ENCODE measurements around the gene SVOP.
"Not testable (repeated sequence)": the region's sequence is repeated elsewhere in the genome, so short reads cannot be mapped to it uniquely, and the experiment has no call there.

Gene SVOP, protein sequence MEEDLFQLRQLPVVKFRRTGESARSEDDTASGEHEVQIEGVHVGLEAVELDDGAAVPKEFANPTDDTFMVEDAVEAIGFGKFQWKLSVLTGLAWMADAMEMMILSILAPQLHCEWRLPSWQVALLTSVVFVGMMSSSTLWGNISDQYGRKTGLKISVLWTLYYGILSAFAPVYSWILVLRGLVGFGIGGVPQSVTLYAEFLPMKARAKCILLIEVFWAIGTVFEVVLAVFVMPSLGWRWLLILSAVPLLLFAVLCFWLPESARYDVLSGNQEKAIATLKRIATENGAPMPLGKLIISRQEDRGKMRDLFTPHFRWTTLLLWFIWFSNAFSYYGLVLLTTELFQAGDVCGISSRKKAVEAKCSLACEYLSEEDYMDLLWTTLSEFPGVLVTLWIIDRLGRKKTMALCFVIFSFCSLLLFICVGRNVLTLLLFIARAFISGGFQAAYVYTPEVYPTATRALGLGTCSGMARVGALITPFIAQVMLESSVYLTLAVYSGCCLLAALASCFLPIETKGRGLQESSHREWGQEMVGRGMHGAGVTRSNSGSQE

DNA sequence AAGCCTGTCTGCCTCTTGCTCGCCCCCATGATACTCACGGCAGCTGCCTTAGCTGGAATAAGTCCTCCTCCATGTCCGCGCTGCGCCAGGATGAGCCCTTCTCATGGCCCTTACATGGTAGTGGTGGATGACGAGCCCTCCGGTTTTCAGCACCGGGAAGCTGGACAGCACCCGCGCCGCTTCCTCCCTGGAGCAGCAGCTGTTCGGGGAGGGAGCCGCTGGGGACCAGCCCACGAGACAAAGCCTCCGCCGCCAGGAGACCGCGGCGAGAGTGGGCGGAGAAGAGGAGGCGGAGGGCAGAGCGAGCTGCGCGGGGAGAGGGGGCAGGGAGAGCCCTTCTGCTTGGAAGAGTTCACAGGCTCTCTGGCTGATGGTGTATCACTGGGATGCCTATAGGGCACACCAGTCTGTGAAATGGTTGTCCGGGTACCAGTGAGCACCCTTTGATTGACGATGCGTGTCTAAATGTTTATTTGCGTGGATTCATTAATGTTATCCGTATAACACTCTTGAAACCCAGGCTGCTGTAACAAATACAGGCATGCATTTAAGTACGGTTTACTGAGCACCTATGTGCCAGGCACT, at the start of gene SVOP:
TSS of gene SVOP (minus strand) at position 273 of the 585 bp plus-strand sequence. CDS start at position 73, 200 bp downstream.
- peak; percentile 25 to 27 for DNase-seq

DNA sequence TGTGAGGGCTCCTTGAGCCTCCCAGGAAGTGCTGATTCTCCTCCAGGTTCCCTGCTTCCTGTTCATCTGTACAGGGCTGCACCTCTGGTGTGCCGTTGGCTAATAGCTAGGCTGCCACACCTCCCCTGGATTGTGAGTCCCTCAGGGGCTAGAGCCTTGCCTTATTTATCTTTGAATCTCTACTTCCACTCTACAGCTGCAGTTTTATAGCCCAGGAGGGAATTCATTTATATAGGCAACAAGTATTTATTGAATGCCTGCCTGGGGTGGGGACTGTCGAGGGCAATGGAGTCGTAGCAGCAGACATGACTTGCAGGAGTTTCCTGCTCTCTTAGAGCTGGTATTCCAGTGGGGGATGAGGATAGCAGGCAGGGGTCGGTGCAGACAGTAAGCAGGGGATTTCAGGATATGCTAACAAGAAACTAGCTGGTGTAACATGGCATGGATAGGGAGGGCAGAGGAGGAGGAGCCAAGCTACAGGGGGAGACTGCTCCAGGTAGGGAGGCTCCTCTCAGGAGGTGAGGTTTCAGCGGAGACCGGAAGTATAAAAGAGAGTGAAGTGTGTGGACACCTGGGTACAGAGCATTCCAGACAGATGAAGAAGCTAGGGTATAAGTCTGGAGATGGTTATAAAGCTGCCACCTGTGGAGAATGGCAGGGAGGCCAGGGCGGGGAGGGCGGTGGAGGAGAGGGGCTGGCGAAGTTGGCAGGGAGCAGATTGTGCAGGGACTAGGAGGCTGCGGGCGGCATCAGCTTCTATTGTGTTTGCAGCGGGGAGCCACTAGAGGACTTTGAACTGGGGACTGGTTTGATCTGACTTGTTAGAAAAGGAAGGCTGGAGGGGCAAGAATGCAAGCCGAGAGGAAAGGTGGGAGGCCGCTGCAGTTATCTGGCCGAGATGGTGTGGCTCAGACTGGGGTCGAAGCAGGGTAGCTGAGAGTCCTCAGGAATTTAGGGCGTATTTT, 48.7 kb upstream of the SVOP start:
- no peak for DNase-seq

DNA sequence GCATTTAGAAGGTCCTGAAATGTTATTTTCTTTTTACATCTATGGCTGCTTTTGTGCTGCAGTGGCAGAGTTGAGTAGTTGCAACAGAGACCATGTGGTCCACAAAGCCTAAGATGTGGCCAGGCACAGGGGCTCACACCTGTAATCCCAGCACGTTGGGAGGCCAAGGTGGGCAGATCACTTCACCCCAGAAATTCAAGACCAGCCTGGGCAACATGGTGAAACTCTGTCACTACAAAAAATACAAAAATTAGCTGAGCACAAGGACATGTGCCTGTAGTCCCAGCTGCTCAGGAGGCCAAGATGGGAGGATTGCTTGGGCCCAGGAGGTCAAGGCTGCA, 45.0 kb upstream of the SVOP start:
- DNase-seq: no peak

DNA sequence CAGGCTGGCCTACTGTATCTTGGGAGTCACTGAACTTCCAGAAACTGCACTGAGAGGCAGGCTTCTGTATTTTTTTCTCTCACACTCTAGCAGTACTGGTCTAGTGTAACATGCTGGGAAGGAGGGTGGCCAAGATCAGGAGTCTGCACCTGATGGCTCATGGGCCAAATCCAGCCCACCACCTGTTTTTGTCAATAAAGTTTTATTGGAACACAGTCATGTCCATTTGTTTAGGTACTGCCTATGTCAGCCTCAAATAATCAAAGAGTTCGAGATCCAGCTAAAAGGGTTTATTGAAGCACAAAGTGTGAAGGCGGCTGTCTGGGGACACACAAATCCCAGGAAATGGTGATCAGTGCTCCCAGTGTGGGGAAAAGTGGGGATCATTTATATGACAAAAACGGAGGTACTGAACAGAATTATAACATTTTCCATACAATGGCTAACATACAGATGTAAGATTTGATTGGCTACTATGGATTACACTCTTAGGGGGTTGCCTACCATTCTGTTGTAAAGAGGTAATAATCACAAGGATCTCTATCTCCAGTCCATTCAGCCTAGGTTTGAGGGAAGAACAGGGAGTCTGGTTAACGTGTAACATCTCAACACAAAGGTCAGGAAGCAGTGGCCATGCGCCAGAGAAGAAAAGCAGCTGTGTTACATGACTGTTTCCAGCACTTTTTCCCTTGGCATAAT, 44.4 kb upstream of the SVOP start:
- no peak for DNase-seq

DNA sequence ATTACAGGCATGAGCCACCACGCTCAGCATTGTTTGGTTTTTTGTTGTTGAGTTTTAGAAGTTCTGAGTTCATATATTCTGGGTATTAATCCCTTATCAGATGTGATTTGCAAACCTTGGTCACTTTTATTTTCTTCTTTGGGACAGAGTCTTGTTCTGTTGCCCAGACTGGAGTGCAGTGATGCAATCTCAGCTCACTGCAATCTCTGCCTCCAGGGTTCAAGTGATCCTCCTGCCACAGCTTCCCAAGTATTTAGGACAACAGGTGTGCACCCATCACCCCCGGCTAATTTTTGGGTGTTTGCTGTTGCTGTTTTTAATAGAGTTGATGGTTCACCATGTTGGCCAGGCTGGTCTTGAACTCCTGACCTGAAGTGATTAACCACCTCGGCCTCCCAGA, 43.3 kb upstream of the SVOP start:
- DNase-seq: no peak

DNA sequence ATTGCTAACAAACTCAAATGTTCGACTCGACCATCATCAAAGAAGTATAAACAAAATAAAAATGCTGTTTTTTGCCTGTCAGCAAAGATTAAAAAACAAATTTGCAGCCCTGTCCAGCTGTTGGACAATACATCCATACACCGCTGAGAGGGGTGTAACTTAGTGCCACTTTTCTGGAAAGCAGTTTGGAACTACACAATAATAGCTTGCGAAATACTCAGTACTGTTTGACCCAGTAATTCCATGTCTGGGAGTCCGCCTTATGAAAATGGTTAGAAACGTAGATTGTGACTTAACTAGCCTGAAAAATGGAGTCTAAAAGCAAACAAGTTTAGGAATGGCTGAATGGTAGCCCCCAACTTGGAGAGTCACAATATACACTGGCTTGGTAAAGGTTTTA, 37.9 kb upstream of the SVOP start:
- no peak for DNase-seq

DNA sequence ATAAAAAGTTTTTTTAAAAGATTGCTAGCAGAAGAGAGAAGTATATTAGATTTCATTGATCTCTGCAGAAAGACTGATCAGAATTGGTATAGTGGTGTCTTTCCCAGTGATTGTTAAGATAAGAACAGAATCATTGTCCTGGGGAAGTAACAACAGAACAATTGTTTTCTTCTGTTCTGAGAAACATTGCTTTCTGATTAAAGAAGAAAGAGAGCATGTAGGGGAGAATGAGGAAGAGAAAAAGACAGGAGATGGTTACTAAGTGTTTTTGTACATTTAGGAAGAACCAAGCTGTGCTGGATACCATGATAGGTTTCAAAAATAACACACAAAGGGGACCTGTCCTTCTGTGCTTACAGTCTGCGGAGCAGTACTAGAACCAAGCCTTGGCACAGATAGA, 36.5 kb upstream of the SVOP start:
- DNase-seq: no peak

DNA sequence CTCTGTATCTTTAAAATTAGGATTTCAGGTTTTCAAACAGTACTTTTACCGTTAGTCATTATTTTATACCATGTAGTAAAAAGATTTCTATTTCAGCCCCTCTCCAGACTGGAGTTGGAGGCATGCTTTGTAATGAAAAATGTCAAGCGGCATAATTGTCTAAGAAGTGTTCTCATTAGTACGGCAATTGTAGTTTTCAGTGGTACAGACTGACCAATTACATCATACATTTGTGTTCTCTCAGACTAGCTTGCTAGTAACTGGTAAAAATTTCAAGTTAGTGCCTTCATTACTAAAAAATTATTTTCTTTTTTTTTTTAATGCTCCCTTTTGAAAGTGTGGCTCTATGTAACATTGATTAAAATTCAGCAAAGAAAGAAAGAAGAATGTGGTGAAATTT, 36.0 kb upstream of the SVOP start:
- no peak for DNase-seq

DNA sequence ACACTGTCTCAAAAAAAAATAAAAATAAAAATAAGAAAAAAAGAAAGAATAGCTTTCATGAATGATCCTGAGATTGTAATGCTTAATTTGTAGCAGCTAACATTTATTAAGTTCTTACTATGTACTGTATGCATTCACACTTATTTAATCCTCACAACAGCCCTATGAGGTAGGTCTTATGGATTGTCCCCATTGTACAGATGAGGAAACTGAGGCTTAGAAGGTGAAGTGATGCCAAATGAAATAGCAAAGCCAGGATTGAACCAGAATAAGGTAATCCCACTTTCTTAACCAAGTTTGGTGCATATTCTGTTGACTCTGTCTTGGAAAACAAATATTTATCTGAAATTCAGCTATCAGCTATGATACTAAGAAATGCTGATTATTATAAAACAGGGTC, 33.7 kb upstream of the SVOP start:
- no peak for DNase-seq

DNA sequence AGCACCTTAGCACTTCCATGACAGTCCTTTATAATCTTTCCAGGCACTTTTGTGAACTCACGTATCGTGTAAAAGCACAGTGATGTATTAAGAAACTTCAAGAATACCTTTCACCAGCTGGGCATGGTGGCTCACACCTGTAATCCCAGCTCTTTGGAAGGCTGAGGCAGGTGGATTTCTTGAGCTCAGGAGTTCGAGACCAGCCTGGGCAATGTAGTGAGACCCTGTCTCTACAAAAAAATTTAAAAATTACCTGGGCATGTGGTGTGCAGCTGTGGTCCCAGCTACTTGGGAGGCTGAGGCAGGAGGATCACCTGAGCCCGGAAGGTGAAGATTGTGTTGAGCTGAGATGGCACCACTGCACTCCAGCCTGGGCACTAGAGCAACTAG, 33.3 kb upstream of the SVOP start:
- DNase-seq: not testable (repeated sequence)

DNA sequence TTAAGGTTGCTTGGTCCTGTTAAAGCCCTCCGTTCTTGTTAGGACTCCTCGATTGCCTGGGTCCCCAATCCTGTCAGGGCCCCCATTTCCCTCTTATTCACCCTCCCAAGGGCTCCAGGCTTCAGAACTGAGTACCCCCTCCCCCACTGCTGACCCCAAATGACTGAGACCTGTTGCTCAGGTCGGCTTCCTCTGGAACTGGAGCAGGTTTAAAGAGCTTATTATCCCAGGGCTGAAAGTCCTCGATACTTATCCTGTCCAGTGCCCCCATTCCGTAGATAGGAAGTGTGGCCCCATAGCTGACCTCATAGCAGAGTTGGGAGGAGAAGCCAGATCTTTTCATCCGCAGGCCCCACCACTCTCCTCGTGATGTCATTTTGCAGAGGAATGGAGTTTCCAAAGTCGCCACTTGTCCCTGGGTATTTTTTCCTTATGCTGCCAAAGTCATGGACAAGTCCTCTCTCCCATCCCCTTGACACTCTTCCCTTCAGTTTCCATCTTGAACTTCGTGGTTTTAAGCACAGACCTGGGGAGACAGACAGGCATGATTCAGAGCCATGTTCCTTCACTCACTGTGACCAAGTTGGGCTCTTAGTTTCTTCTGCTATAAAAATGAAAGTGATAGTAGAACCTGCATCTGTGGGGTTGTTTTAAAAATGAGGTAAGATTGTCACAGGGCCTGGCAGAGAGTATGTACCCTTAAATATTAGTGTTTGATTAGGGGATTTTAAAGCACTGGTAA, 32.7 kb upstream of the SVOP start:
- DNase-seq: peak in 1 of 2 experiments; percentile 34

DNA sequence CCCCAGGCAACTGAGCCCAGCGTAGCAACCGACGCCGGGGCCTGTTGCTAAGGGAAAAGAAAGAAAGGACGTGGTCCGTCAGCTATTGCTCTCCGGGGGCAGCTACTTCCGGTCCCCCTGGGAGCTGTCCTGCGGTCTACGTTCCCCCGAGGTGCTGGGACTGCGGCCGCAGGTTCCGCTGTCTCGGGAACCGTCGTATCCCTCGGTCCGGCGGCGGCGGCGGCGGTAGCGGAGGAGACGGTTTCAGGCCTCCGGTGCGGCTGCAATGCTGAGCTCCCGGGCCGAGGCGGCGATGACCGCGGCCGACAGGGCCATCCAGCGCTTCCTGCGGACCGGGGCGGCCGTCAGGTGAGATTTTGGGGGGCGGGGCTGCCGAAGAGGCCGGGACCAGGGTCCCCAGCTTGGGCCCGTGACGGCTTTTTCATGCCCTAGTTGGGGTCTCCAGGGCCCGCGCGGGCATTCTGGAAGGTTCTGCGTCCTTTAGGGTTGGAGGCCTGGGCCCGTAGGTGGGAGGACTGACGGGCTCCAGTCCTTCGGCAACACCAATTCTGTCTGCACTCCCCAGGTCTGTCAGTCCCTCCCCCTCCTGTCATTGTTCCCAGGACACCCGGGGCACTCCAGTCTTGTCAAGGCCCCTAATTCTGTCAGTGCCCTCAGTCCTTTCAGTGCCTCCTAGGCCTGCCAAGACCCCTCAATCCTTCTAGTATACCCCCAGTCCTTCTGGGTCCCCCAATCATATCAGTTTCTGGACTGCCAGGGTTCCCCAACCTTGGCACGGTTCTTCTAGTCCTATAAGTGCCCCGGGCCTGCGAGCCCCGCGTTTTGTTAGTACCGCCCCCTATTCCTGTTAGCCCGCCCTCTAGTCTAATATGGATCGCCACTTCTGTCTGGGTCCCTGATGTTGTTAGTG, 31.8 kb upstream of the SVOP start, which contains the start of gene USP30:
TSS of gene USP30 (plus strand) at position 163 of the 910 bp plus-strand sequence. CDS start at position 266, 103 bp downstream.
- peak; percentile 76 to 78 for DNase-seq

DNA sequence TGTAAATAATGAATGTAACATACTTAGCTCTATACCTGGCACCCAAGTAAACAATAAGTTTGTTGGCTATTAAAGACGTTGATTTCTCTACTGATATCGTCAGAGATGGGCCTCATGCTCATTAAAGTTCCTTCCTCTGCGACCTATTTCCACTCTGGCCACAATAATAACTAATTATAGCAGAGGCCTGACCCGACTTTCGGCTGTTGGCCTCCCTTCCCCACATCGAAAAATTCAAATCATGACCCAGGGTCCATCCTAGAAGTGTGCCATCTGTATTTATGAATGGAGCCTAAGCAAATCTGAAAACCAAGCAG, 31.2 kb upstream of the SVOP start:
- DNase-seq: no peak

DNA sequence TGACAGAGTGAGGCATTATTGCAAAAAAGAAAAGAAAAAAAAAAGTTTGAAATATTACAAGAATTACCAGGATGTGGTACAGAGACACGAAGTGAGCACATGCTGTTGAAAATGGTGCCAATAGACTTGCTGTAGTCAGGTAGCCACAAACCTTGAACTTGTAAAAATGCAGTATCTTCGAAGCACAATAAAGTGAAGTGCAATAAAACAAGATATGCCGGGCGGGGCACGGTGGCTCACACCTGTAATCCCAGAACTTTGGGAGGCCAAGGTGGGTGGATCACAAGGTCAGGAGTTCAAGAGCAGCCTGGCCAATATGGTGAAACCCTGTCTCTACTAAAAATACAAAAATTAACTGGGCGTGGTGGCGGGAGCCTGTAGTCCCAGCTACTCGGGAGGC, 28.9 kb upstream of the SVOP start:
- not testable (repeated sequence) for DNase-seq

DNA sequence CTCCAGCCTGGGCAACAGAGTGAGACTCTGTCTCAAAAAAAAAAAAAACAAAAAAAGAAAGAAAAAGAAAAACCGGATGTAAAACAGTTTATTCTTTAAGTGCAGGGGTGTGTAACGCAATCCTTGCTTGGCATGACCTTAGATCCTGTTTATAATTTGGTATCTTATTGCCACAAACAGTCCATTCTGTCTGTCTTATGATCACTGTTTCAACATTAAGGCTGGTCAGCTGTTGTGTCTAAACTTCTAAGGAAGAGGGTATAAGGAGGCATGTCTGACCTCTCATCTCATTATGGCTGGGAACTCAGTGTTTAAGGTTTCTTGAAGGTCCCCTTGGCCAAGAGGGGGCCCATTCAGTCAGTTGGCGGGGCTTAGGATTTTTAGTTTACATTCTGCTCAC, 27.8 kb upstream of the SVOP start:
- DNase-seq: not testable (repeated sequence)

DNA sequence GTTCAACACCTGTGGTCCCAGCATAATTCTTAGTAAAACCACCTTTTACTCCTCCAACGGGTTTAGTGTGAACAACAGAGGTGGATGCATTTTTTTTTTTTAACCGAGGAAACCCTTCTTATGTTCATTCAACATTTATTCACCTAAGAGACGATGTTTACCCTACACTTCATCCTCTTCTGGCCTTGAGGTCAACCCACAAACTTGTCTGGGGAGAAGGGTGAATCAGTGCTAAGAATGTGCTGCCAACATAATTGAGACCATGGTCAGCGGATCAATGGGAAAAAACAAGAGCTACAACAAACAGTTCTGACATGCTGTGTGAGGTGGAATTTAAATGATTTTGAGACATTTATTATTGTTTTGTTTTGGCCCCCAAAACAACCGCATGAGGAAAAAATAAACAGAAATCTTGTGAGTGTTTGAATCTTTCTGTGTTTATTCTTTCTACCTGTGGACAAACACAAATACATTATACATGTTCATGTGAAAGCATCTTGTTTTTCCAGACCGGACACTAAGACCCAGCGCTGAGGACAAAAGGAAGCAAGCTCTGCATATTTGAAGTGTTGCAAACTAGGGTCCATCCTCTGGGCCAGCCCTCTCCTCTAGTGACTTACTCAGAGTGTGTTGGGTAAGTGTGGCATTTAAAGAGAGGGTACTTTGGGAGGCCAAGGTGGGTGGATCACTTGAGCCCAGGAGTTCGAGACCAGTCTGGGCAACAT, 26.4 kb upstream of the SVOP start:
- DNase-seq: no peak

DNA sequence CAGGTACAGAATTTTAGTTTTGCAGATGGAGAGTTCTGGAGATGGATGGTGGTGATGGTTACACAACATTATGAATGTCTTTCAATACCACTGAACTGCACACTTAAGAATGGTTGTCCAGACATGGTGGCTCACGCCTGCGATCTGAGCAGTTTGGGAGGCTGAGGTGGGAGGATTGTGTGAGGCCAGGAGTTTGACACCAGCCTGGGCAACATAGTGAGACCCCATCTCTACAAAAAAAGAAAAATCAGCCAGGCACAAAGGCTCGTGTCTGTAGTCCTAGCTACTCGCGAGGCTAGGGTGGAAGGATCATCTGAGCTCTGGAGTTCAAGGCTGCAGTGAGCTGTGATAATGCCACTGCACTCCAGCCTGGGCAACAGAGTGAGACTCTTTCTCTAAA, 23.4 kb upstream of the SVOP start:
- DNase-seq: no peak

DNA sequence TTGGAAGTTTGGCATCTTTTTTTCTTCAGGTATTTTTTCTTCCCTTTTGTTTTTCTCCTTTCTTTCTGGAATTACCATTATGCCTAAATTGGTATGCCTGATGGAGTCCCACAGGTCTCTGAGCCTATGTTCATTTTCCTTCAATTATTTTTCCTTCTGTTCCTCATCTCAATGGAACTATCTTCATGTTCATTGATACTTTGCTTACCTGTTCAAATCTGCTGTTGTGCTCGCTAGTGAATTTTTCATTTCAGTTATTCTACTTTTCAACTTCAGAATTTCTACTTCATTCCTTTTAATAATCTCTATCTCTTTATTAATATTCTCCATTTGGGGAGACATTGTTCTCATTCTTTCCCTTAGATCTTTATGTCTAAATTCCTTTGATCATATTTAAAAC, 16.1 kb upstream of the SVOP start:
- DNase-seq: no peak

DNA sequence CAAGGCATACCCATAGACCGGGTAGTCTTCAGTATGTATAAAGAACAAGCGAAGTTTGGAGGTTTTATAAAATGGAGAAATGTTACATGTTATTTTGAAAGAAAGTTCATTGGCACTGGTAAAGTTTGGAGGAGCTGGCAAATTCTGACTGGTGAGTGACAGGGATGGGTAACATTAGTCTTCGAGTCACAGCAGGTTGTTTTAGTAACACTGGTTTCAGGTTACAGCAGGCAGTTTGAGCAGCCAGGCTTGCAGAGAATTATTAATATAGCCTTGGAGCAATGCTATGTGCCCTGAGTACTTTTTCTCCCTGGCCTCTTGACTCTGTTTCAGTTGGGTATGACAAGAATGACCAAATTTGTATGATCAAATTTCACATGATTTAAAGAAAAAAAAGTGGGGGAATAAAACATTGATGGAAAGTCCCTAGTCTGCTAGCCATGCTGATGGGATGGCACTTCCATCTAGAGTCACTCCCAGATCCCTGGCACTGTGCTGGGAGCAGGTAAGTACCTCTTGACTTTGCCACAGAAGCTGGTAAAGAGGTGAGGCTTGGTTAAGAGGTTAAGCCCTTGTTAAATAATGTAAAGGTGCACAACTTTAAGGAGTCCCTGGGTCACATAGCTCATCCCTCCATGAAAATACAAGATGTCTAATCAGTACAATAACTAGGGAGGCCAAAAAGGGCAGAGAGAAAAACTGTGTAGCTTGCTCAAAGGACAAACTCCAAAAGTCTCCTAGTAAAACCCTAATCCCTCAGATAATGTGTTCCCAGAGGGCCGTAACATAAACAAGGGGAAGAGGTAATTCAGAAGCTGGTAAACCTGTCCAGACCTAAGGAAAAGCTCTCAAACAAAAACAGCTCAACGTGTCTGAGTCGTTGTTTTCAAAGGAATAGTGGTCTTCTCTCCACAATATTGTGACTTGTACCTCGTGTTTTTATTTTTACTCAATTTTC, 12.7 kb upstream of the SVOP start:
- DNase-seq: no peak

Data from stimulated activated CD4-positive, alpha-beta T cell treated with anti-CD3 and anti-CD28 coated beads, Interleukin-4, amount 100 ng/mL, for 4 hours (primary cell).